B cell (primary cell): ENCODE results near the gene GNAS. TPM values are rescaled to one million over a fixed set of nuclear protein-coding genes. Genes with fewer than 3 reads are reported as not detected.
A peak's percentile ranks its signal among the peaks of the same experiment; 100 is the strongest.

Experiments used
- ATAC-seq: fragments of 200-7000 bp; cut with Tn5 transposase; one replicate; pipeline ENCODE4 v1.10.0; 2021; ENCODE audit warnings: low read depth, mild to moderate bottlenecking, moderate number of reproducible peaks, moderate library complexity
- CTCF ChIA-PET: fragments of 350-600 bp; sonication (Branson Sonifier 250); formaldehyde crosslinking; loops from one replicate; lab custom pipeline; 2021; ENCODE audit warnings: antibody characterized with exemption, inconsistent platforms; lab: Charles Lee
- POLR2A ChIA-PET: fragments of 350-600 bp; sonication (Branson Sonifier 250); formaldehyde crosslinking; loops from one replicate; lab custom pipeline; 2021; ENCODE audit warnings: antibody characterized with exemption; lab: Charles Lee
- DNase-seq: peaks from one replicate; pipeline ENCODE4 v3.0.0; 2013
- H2AFZ ChIP-seq: 2 replicates; pipeline ENCODE4 v1.6.1; 2012; ENCODE audit warnings: mild to moderate bottlenecking, low read depth, low read length; ENCODE audit not compliant: insufficient read depth, poor library complexity, severe bottlenecking
- H3K27ac ChIP-seq, 2 donors: 1 replicate in 1 of 2; 2 replicates in 1 of 2; pipeline ENCODE4 v1.5.1; 2012 to 2013; ENCODE audit warnings: low read length in 2 of 2, mild to moderate bottlenecking in 2 of 2, moderate library complexity in 1 of 2
- H3K27me3 ChIP-seq, 4 experiments: fragments of 200-600 bp in 1 of 4; sonication (generic) in 1 of 4; replicated peaks in 1 of 4; 1 replicate in 2 of 4; 2 replicates in 2 of 4; pipeline versions ENCODE4 v1.6.1 to v1.7.0; 2013 to 2016; ENCODE audit warnings: low read length in 3 of 4, mild to moderate bottlenecking in 2 of 4, mixed read lengths in 1 of 4, moderate library complexity in 1 of 4; ENCODE audit not compliant: insufficient read depth in 4 of 4, control insufficient read depth in 3 of 4; ENCODE audit errors: control extremely low read depth in 1 of 4
- H3K36me3 ChIP-seq, 2 experiments: replicated peaks in 1 of 2; 1 replicate in 1 of 2; 2 replicates in 1 of 2; pipeline versions ENCODE4 v1.6.1 to v1.7.1; 2013; ENCODE audit warnings: low read length in 1 of 2; ENCODE audit not compliant: insufficient read depth in 2 of 2, control insufficient read depth in 1 of 2; ENCODE audit errors: control extremely low read depth in 1 of 2, extremely low read depth in 1 of 2
- H3K4me1 ChIP-seq, 2 donors: fragments of 200-600 bp in 1 of 2; sonication (generic) in 1 of 2; 1 replicate in 1 of 2; 2 replicates in 1 of 2; pipeline versions ENCODE4 v1.5.1 to v1.6.1; 2013 to 2017; ENCODE audit warnings: low read length in 2 of 2; ENCODE audit not compliant: control insufficient read depth in 2 of 2, insufficient read depth in 2 of 2
- H3K4me2 ChIP-seq: replicated peaks from 2 replicates; pipeline ENCODE3; 2012; ENCODE audit warnings: mild to moderate bottlenecking, low read depth, low read length; ENCODE audit not compliant: poor library complexity, severe bottlenecking
- H3K4me3 ChIP-seq, 5 experiments: fragments of 200-600 bp in 1 of 5; sonication (generic) in 1 of 5; 1 replicate in 3 of 5; 2 replicates in 2 of 5; pipeline versions ENCODE4 v1.5.1 to v1.7.0; 2011 to 2016; ENCODE audit warnings: low read length in 4 of 5, mild to moderate bottlenecking in 4 of 5, low read depth in 2 of 5, control low read depth in 1 of 5, moderate library complexity in 1 of 5; ENCODE audit not compliant: insufficient read depth in 1 of 5; ENCODE audit errors: control extremely low read depth in 1 of 5, extremely low read depth in 1 of 5
- H3K79me2 ChIP-seq: fragments of 200-600 bp; sonication (generic); one replicate; pipeline ENCODE4 v1.6.0; 2016; ENCODE audit warnings: low read length; ENCODE audit not compliant: control insufficient read depth, insufficient read depth
- H3K9ac ChIP-seq: fragments of 200-600 bp; sonication (generic); 2 replicates; pipeline ENCODE4 v1.6.1; 2017; ENCODE audit warnings: mild to moderate bottlenecking, low read length, moderate library complexity
- H3K9me3 ChIP-seq, 3 donors: one replicate each; pipeline versions ENCODE4 v1.6.1 to v1.7.1; 2013; ENCODE audit warnings: low read length in 2 of 3; ENCODE audit not compliant: control insufficient read depth in 2 of 3, insufficient read depth in 1 of 3; ENCODE audit errors: control extremely low read depth in 1 of 3
- H4K20me1 ChIP-seq: 2 replicates; pipeline ENCODE4 v1.6.0; 2012; ENCODE audit warnings: mild to moderate bottlenecking, low read length; ENCODE audit not compliant: insufficient read depth, control insufficient read depth, poor library complexity, severe bottlenecking
- H3K27ac Mint-ChIP-seq: one replicate; pipeline ENCODE4 v1.8.0; 2021; ENCODE audit warnings: mixed read lengths
- H3K27me3 Mint-ChIP-seq: one replicate; pipeline ENCODE4 v1.8.0; 2021; ENCODE audit warnings: mixed read lengths
- H3K4me1 Mint-ChIP-seq: one replicate; pipeline ENCODE4 v1.8.0; 2021; ENCODE audit warnings: mixed read lengths
- H3K4me3 Mint-ChIP-seq: one replicate; pipeline ENCODE4 v1.8.0; 2021; ENCODE audit warnings: mixed read lengths
- H3K9me3 Mint-ChIP-seq: one replicate; pipeline ENCODE4 v1.8.0; 2022; ENCODE audit warnings: mixed read lengths; ENCODE audit not compliant: insufficient read depth
- EZH2 ChIP-seq: IDR thresholded peaks from 2 replicates; pipeline ENCODE4 v1.6.1; 2012; ENCODE audit warnings: borderline replicate concordance, low read depth, mild to moderate bottlenecking, moderate library complexity, low read length; ENCODE audit not compliant: insufficient read depth, poor library complexity, severe bottlenecking
- WGBS: methylation state at CpG from one replicate; pipeline ENCODE4 v1.1.5; 2013; ENCODE audit warnings: missing lambda C conversion rate; ENCODE audit not compliant: insufficient coverage; 5-methylcytosine and 5-hydroxymethylcytosine counted together
- intact Hi-C: fragments of 100-400 bp; cut with micrococcal nuclease; formaldehyde crosslinking; loops from one replicate; pipeline ENCODE4 v1.10.0; 2022
- polyA plus RNA-seq: library from polyadenylated mRNA; depleted of rRNA; stranded (reverse); fragments of >200 nt; gene quantifications from 2 replicates; pipeline ENCODE4 v1.2.3, GENCODE V29; 2012
- total RNA-seq, 2 donors: library from RNA; stranded (reverse); fragments of 120-200 nt in 1 of 2; gene quantifications; 1 replicate in 1 of 2; 2 replicates in 1 of 2; pipeline versions ENCODE4 v1.2.3 to v1.2.4, GENCODE V29; 2013 to 2022
- TF ChIP-seq, protein P1 (sequence below): fragments of 200-600 bp; IDR thresholded peaks from one replicate; pipeline ENCODE4 v1.8.0; 2022; ENCODE audit warnings: antibody characterized with exemption, mild to moderate bottlenecking

GNAS gene
- total and polyA plus RNA-seq, 2 donors (not counting 1 experiment from before 2014, with no cell fraction given), result 714 to 1,181 TPM

DNA sequence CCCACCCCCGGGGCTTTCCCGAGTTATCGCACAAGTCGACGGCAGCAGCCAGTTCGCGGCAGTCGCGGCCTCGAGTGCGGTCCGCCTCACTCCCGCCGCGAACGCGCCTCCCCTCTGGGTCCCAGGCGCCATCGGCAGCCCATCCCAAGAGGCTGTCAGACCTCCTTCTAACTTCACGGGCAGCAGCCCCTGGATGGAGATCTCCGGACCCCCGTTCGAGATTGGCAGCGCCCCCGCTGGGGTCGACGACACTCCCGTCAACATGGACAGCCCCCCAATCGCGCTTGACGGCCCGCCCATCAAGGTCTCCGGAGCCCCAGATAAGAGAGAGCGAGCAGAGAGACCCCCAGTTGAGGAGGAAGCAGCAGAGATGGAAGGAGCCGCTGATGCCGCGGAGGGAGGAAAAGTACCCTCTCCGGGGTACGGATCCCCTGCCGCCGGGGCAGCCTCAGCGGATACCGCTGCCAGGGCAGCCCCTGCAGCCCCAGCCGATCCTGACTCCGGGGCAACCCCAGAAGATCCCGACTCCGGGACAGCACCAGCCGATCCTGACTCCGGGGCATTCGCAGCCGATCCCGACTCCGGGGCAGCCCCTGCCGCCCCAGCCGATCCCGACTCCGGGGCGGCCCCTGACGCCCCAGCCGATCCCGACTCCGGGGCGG lies 1.6 kb downstream of the GNAS start:
- WGBS, result 38% methylated on average over 63 of the region's 63 CpGs
- Histone ChIP-seq H3K4me3 (peak overlapping the region in 3 of 5 experiments; percentile 7 to 29 (median 20)), H3K79me2 (no peaks in the 10 kb centered on the region), H3K9me3 (peaks cover 0 to 39% (median 0%) of the 10 kb centered on the region in 3 donors), H3K27me3 (peaks cover 0 to 71% (median 28%) of the 10 kb centered on the region in 4 experiments), H3K36me3 (no peaks in the 10 kb centered on the region), H3K4me1 (peaks cover 39 to 52% of the 10 kb centered on the region in 2 donors), H4K20me1 (no peaks in the 10 kb centered on the region), H3K27ac (no peak overlapping the region), H3K9ac (peak overlapping the region; percentile 32), H3K4me2 (peak overlapping the region; percentile 76), H2AFZ (no peak overlapping the region)
- Mint-ChIP-seq H3K27me3 (peaks cover 55% of the 10 kb centered on the region), H3K9me3 (no peaks in the 10 kb centered on the region), H3K4me3 (peak overlapping the region; percentile 78), H3K27ac (no peak overlapping the region), H3K4me1 (peaks cover 31% of the 10 kb centered on the region)
- ChIA-PET CTCF (interaction anchor here (0.7 kb wide), 1 partner anchor 616 kb away, joined by 3 read pairs; no protein-coding TSS in a partner anchor), POLR2A (no interaction called here)
- DNase-seq (peak; percentile 29), ATAC-seq (no peak)
- intact Hi-C loops, result loop anchor here (2.0 to 5.0 kb wide), 2 partner anchors 202 to 617 kb away; partner anchors contain the start of gene STX16
- TF ChIP-seq, protein P1, sequence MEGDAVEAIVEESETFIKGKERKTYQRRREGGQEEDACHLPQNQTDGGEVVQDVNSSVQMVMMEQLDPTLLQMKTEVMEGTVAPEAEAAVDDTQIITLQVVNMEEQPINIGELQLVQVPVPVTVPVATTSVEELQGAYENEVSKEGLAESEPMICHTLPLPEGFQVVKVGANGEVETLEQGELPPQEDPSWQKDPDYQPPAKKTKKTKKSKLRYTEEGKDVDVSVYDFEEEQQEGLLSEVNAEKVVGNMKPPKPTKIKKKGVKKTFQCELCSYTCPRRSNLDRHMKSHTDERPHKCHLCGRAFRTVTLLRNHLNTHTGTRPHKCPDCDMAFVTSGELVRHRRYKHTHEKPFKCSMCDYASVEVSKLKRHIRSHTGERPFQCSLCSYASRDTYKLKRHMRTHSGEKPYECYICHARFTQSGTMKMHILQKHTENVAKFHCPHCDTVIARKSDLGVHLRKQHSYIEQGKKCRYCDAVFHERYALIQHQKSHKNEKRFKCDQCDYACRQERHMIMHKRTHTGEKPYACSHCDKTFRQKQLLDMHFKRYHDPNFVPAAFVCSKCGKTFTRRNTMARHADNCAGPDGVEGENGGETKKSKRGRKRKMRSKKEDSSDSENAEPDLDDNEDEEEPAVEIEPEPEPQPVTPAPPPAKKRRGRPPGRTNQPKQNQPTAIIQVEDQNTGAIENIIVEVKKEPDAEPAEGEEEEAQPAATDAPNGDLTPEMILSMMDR, result no peak
- TF ChIP-seq EZH2, result no peak
